Fibroblast of lung (primary cell): ENCODE results near the gene ARSG. TPM values are rescaled to one million over a fixed set of nuclear protein-coding genes. Genes with fewer than 3 reads are reported as not detected.
"Not testable (repeated sequence)": the region's sequence is repeated elsewhere in the genome, so short reads cannot be mapped to it uniquely, and the experiment has no call there.

Experiments used
- DNase-seq, 2 donors: peaks; one replicate each; pipeline versions ENCODE4 v3.0.0 to v3.0.0-alpha.2; 2010; ENCODE audit warnings: low read depth in 2 of 2
- H2AFZ ChIP-seq: 2 replicates; pipeline ENCODE4 v1.5.1; 2012; ENCODE audit warnings: low read length, control low read depth, inconsistent platforms
- H3K27ac ChIP-seq: 2 replicates; pipeline ENCODE4 v1.5.1; 2011; ENCODE audit warnings: low read length, control low read depth; ENCODE audit not compliant: insufficient read depth
- H3K27me3 ChIP-seq: 2 replicates; pipeline ENCODE4 v1.5.1; 2011; ENCODE audit warnings: mild to moderate bottlenecking, low read length; ENCODE audit not compliant: control insufficient read depth, insufficient read depth
- H3K36me3 ChIP-seq: 2 replicates; pipeline ENCODE4 v1.5.1; 2011; ENCODE audit warnings: low read length; ENCODE audit not compliant: control insufficient read depth, insufficient read depth
- H3K4me1 ChIP-seq: 2 replicates; pipeline ENCODE4 v1.5.1; 2011; ENCODE audit warnings: low read length; ENCODE audit not compliant: control insufficient read depth, insufficient read depth; ENCODE audit errors: extremely low read depth
- H3K4me2 ChIP-seq: 2 replicates; pipeline ENCODE4 v1.5.1; 2011; ENCODE audit warnings: low read length, control low read depth; ENCODE audit not compliant: insufficient read depth; ENCODE audit errors: extremely low read depth
- H3K4me3 ChIP-seq, 4 experiments: fragments of 200-600 bp in 1 of 4; sonication (generic) in 1 of 4; replicated peaks in 1 of 4; 2 replicates each; pipeline ENCODE4 v1.5.1; 2011 to 2016; ENCODE audit warnings: low read length in 4 of 4, low read depth in 3 of 4, mild to moderate bottlenecking in 3 of 4, control low read depth in 2 of 4, inconsistent platforms in 1 of 4, mixed read lengths in 1 of 4; ENCODE audit not compliant: insufficient read depth in 1 of 4; ENCODE audit errors: control extremely low read depth in 1 of 4
- H3K79me2 ChIP-seq: 2 replicates; pipeline ENCODE4 v1.5.1; 2012; ENCODE audit warnings: mild to moderate bottlenecking, low read length, inconsistent platforms; ENCODE audit not compliant: control insufficient read depth, insufficient read depth
- H3K9ac ChIP-seq: 2 replicates; pipeline ENCODE4 v1.5.1; 2011; ENCODE audit warnings: mild to moderate bottlenecking, low read length, control low read depth; ENCODE audit not compliant: insufficient read depth
- H3K9me3 ChIP-seq: 2 replicates; pipeline ENCODE4 v1.5.1; 2012; ENCODE audit warnings: low read depth, low read length; ENCODE audit not compliant: control insufficient read depth, insufficient read depth
- H4K20me1 ChIP-seq: 2 replicates; pipeline ENCODE4 v1.5.1; 2011; ENCODE audit warnings: low read length; ENCODE audit not compliant: control insufficient read depth, insufficient read depth; ENCODE audit errors: extremely low read depth
- EZH2 ChIP-seq: IDR thresholded peaks from 2 replicates; pipeline ENCODE4 v1.5.1; 2012; ENCODE audit warnings: low read length, control low read depth, mild to moderate bottlenecking; ENCODE audit errors: missing control alignments
- polyA plus RNA-seq, 2 donors: library from polyadenylated mRNA; depleted of rRNA in 1 of 2; stranded (reverse) in 1 of 2; unstranded in 1 of 2; fragments of >200 nt; gene quantifications; 2 replicates each; pipeline ENCODE4 v1.2.1, GENCODE V29; 2011 to 2012; ENCODE audit warnings: missing spikeins in 1 of 2
- total RNA-seq: library from RNA; depleted of rRNA; stranded (reverse); fragments of >200 nt; gene quantifications from 2 replicates; pipeline ENCODE4 v1.2.1, GENCODE V29; 2014
- TF ChIP-seq, protein P1 (sequence below), 2 donors: IDR thresholded peaks in 1 of 2; conservative IDR thresholded peaks in 1 of 2; 1 replicate in 1 of 2; 2 replicates in 1 of 2; pipeline ENCODE4 v1.5.1; 2011 to 2012; ENCODE audit warnings: low read length in 2 of 2, control low read depth in 1 of 2, inconsistent platforms in 1 of 2, low read depth in 1 of 2, mild to moderate bottlenecking in 1 of 2

The ARSG gene
- total and polyA plus RNA-seq, 2 donors (not counting 1 experiment from before 2014, with no cell fraction given) = 3.5 to 8.1 TPM

DNA sequence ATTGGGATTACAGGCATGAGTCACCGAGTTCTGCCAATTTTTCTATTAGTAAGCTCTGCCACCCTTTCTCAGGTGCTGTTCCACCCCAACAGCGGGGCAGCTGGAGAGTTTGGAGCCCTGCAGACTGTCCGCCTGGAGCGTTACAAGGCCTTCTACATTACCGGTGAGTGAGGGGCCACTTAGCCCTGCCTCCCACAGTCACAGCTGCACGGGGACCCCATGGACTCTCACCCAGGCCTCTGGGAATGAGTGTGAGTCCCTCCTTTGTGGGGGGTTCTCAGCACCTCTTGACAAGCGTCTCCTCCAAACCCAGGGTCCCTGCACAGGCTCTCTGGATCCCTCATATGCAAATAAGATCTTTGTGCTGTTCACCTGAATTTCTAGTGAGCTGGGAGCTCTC, 110.0 kb downstream of the ARSG start:
- no peaks in the 10 kb centered on the region for H4K20me1 ChIP-seq
- TF ChIP-seq EZH2 = no peak
- TF ChIP-seq, protein P1, sequence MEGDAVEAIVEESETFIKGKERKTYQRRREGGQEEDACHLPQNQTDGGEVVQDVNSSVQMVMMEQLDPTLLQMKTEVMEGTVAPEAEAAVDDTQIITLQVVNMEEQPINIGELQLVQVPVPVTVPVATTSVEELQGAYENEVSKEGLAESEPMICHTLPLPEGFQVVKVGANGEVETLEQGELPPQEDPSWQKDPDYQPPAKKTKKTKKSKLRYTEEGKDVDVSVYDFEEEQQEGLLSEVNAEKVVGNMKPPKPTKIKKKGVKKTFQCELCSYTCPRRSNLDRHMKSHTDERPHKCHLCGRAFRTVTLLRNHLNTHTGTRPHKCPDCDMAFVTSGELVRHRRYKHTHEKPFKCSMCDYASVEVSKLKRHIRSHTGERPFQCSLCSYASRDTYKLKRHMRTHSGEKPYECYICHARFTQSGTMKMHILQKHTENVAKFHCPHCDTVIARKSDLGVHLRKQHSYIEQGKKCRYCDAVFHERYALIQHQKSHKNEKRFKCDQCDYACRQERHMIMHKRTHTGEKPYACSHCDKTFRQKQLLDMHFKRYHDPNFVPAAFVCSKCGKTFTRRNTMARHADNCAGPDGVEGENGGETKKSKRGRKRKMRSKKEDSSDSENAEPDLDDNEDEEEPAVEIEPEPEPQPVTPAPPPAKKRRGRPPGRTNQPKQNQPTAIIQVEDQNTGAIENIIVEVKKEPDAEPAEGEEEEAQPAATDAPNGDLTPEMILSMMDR (conservative IDR thresholded peaks at IDR 0.05 in 1 of 2, IDR thresholded peaks at IDR 0.05 in 1 of 2; ENCODE audit: low read depth in 1 of 2, low read length in 2 of 2) = no peak
- peaks cover 6% of the 10 kb centered on the region for H3K4me1 ChIP-seq
- H3K79me2 ChIP-seq = no peaks in the 10 kb centered on the region
- no peak overlapping the region for H3K4me3 ChIP-seq
- no peaks in the 10 kb centered on the region for H3K27me3 ChIP-seq
- no peaks in the 10 kb centered on the region for H3K36me3 ChIP-seq
- H3K9ac ChIP-seq = no peak overlapping the region
- H3K27ac ChIP-seq = no peak overlapping the region
- no peak for DNase-seq
- no peak overlapping the region for H3K4me2 ChIP-seq
- no peaks in the 10 kb centered on the region for H3K9me3 ChIP-seq
- no peak overlapping the region for H2AFZ ChIP-seq

DNA sequence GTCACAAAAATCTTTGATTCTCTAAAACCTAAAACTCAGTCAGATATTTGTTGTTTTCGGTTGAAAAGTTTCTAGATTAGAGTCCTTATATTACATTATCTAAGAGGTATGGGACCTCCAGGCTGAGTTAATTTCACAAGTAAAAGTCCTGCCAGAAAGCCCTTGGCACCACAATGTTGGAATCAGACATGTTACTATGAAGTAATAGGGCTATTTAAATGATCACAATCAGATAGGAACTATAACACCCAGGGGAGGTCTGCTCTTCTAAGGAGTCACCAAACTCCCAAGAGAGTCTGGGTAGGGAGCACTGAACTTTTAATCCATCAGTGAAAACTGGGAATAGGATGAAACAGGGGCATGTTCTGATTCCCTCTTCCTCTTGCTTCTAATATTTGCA, 111.8 kb downstream of the ARSG start:
- Histone ChIP-seq H4K20me1 (no peaks in the 10 kb centered on the region), H3K4me1 (peaks cover 6% of the 10 kb centered on the region), H3K36me3 (no peaks in the 10 kb centered on the region), H3K27me3 (no peaks in the 10 kb centered on the region), H3K79me2 (no peaks in the 10 kb centered on the region), H3K4me2 (no peak overlapping the region), H3K27ac (no peak overlapping the region), H3K9me3 (no peaks in the 10 kb centered on the region), H3K4me3 (no peak overlapping the region), H3K9ac (no peak overlapping the region), H2AFZ (no peak overlapping the region)
- no peak for DNase-seq
- TF ChIP-seq, protein P1 (conservative IDR thresholded peaks at IDR 0.05 in 1 of 2, IDR thresholded peaks at IDR 0.05 in 1 of 2; ENCODE audit: low read depth in 1 of 2, low read length in 2 of 2) = no peak
- no peak for TF ChIP-seq EZH2

DNA sequence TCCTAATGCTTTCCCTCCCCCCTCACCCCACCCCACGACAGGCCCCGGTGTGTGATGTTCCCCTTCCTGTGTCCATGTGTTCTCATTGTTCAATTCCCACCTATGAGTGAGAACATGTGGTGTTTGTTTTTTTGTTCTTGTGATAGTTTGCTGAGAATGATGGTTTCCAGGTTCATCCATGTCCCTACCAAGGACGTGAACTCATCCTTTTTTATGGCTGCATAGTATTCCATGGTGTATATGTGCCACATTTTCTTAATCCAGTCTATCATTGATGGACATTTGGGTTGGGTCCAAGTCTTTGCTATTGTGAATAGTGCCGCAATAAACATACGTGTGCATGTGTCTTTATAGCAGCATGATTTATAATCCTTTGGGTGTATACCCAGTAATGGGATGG, 112.5 kb downstream of the ARSG start:
- not testable (repeated sequence) for H3K4me3 ChIP-seq, H3K79me2 ChIP-seq, H3K27me3 ChIP-seq, DNase-seq, H3K36me3 ChIP-seq, H4K20me1 ChIP-seq, H3K27ac ChIP-seq, H2AFZ ChIP-seq, H3K9me3 ChIP-seq, H3K4me2 ChIP-seq, H3K9ac ChIP-seq, H3K4me1 ChIP-seq

- not testable (repeated sequence) for H3K79me2 ChIP-seq, H3K9me3 ChIP-seq, H3K36me3 ChIP-seq, H3K4me3 ChIP-seq, H3K4me1 ChIP-seq, H3K4me2 ChIP-seq, H3K27ac ChIP-seq, H2AFZ ChIP-seq, H3K9ac ChIP-seq, H3K27me3 ChIP-seq, DNase-seq, H4K20me1 ChIP-seq
These were observed 116.4 kb downstream of the ARSG start for GRCh38 chr17:68407656-68408055.

- not testable (repeated sequence) for H3K4me2 ChIP-seq, H3K9me3 ChIP-seq, H3K9ac ChIP-seq, H2AFZ ChIP-seq, H3K79me2 ChIP-seq, H4K20me1 ChIP-seq, H3K27ac ChIP-seq, H3K27me3 ChIP-seq, H3K36me3 ChIP-seq, H3K4me1 ChIP-seq
- peak in 1 of 2 donors; percentile 37 for DNase-seq
- peak overlapping the region in 2 of 4 experiments; percentile 14 to 47 for H3K4me3 ChIP-seq
These were observed 122.6 kb downstream of the ARSG start for GRCh38 chr17:68413597-68414560.
